Measurements from ENCODE around the gene BNIPL.

The BNIPL gene

DNA sequence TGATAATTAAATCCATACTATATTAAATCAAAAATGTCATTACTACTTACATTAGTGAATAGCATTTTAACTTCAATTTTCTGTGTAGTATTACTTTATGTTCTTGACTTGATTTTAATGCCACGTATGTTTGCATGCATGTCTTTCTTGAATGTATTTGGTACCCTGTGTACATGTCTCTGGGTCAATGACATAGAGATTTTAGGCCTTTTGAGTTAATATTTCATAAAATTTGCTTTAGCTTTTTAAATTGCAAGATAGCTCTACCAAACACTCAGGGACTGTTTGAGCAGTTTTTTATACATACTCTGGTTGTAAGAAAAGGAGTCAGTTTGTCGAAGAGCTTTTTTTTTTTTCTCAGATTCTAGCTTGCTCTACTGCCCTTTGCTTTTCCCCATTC is 25.3 kb downstream of the BNIPL start:
- FAIRE-seq: no peak

DNA sequence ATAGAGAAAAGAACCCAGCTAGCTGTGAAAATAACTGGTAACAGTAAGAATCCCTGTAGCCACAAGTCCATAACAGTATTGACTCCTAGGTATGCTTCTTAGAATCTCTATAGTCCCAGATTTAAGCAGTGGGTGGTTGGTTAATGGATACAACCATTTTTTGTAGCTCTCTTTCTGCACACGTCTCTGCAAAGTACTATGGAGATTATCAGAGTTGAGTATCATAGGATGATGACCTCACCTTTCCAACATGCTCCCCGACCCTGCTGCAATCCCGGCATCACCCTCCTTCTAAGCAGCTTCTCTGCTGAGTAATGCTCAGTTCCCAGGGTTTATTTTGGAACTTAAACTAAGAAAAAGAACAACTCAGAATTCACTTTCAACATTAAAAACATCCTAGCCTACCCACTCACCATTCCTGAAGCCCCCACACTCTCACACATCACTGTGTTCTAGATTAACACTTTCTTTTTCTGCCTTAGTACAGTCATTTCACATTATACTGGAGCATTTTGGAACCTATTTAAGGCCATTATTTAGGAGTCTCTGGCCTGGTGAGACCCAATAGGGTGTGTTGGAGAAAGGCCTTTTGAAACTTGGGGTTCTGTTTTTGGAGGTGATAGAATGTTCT is 26.5 kb downstream of the BNIPL start:
- FAIRE-seq (no peak), DNase-seq (ENCODE audit: insufficient read length, low spot score) (no peak)
- TF ChIP-seq POLR2AphosphoS5 (IDR thresholded peaks at IDR 0.05; ENCODE audit: low read depth, low read length) (no peak), POU2F2 (IDR thresholded peaks at IDR 0.05; ENCODE audit: low read depth, low read length) (no peak), PAX5 (IDR thresholded peaks at IDR 0.05; ENCODE audit: insufficient read depth, low read length, severe bottlenecking) (no peak), TAF1 (IDR thresholded peaks at IDR 0.05; ENCODE audit: low read depth, low read length) (no peak), POLR2A (IDR thresholded peaks at IDR 0.05; ENCODE audit: low read depth, low read length) (no peak), SPI1 (IDR thresholded peaks at IDR 0.05; ENCODE audit: low read depth, low read length) (no peak)

More for the DNA sequence above, 25.3 kb downstream of the BNIPL start:
- no peak for TF ChIP-seq POU2F2 (IDR thresholded peaks at IDR 0.05; ENCODE audit: low read depth, low read length)
- no peak for DNase-seq (ENCODE audit: insufficient read length, low spot score)

DNA sequence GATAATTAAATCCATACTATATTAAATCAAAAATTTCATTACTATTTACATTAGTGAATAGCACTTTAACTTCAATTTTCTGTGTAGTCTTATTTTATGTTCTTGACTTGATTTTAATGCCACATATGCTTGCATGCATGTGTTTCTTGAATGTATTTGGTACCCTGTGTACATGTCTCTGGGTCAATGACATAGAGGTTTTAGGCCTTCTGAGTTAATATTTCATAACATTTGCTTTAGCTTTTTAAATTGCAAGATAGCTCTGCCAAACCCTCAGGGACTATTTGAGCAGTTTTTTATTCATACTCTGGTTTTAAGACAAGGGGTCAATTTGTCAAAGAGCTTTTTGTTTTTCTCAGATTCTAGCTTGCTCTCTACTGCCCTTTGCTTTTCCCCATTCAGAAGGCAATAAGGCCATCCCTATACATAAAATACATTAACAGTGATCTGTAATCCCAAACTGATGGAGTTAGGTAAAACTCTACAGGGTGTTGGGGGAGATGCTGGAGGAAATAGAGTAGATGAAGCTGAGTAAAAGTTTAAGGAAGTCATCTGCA is 28.8 kb downstream of the BNIPL start:
- DNase-seq (ENCODE audit: insufficient read length, low spot score) (no peak), FAIRE-seq (no peak)
- TF ChIP-seq POLR2A (IDR thresholded peaks at IDR 0.05; ENCODE audit: low read depth, low read length) (no peak), POU2F2 (IDR thresholded peaks at IDR 0.05; ENCODE audit: low read depth, low read length) (no peak), TAF1 (IDR thresholded peaks at IDR 0.05; ENCODE audit: low read depth, low read length) (no peak), SPI1 (IDR thresholded peaks at IDR 0.05; ENCODE audit: low read depth, low read length) (no peak), PAX5 (IDR thresholded peaks at IDR 0.05; ENCODE audit: insufficient read depth, low read length, severe bottlenecking) (no peak), POLR2AphosphoS5 (IDR thresholded peaks at IDR 0.05; ENCODE audit: low read depth, low read length) (no peak)

DNA sequence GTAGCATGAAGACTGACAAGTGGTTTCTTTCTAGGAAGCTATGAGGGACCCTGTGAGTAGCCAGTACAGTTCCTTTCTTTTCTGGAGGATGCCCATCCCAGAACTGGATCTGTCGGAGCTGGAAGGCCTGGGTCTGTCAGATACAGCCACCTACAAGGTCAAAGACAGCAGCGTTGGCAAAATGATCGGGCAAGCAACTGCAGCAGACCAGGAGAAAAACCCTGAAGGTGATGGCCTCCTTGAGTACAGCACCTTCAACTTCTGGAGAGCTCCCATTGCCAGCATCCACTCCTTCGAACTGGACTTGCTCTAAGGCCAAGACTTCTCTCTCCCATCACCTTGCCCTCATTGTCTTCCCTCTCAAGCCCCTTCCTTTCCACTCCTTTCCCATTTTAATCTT is 30.8 kb downstream of the BNIPL start:
- FAIRE-seq (no peak), DNase-seq (ENCODE audit: insufficient read length, low spot score) (no peak)
- no peak for TF ChIP-seq TAF1 (IDR thresholded peaks at IDR 0.05; ENCODE audit: low read depth, low read length)
- no peak for TF ChIP-seq PAX5 (IDR thresholded peaks at IDR 0.05; ENCODE audit: insufficient read depth, low read length, severe bottlenecking)
- no peak for TF ChIP-seq SPI1 (IDR thresholded peaks at IDR 0.05; ENCODE audit: low read depth, low read length)
- TF ChIP-seq POLR2AphosphoS5 (IDR thresholded peaks at IDR 0.05; ENCODE audit: low read depth, low read length): no peak
- TF ChIP-seq POLR2A (IDR thresholded peaks at IDR 0.05; ENCODE audit: low read depth, low read length): no peak
- no peak for TF ChIP-seq POU2F2 (IDR thresholded peaks at IDR 0.05; ENCODE audit: low read depth, low read length)

DNA sequence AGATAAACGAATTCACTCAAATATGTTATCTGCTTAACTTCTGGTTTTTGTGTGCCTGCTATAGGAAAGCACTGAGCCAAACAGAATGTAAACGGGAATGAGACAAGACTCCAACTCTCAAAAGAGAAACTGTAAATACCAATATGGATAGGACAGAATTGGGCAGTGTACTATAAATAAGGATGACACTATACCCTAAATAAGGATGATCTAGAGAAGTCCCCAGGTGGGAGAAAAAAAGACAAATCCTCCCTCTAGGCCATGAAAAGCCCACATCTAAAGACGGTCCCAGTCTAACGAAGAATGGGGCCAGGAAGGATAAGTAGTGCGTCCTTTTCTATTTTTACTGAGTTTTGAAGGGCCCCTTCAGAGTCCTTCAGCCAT is 32.7 kb downstream of the BNIPL start:
- DNase-seq (ENCODE audit: insufficient read length, low spot score) (no peak), FAIRE-seq (no peak)
- no peak for TF ChIP-seq POLR2A (IDR thresholded peaks at IDR 0.05; ENCODE audit: low read depth, low read length)

DNA sequence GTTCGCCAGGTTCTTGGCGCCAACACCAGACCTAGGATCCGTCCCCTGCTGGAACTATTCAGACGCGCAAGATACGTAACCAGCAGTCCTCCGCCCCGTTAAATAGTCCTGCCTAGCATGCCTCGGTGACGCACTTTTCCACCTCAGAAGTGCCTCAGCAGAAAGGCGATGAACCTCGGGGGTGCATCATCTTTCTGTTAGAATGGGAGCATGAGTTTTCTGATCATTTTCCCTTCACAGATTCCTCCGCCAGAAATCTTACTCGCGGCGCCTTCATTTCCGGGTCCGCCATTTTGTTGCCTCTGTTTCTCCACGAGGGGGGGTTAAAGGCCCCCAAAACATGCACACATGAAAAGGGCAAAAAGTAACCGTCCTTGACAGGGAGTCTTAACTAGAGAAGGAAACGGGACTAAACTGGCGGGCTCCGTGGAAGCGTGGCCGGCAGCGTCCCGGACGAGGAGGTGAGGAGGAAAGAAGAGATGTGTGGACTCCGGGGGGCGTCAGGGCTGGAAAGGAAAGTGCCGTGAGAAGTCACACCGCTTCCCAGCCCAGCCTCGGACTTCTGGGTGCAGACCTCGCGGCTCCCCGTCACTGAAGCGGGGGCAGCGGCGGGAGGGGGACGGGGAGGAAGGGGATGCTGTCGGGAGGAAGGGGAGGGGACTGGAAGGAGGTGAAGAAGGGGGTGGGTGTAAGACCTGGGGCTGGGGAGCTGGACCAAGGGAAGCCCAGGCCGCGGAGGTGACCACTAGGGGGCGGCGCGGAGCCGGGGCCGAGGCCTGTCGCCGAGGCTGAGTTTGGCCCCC is 34.3 kb downstream of the BNIPL start, which contains the start of gene GABPB2:
GABPB2 (plus strand) TSS at position 288 of the 803 bp plus-strand sequence. CDS start 17,429 bp downstream, outside the sequence.
- peak; percentile 83 for FAIRE-seq
- DNase-seq (ENCODE audit: insufficient read length, low spot score): peak; percentile 84
- TF ChIP-seq POLR2A (IDR thresholded peaks at IDR 0.05; ENCODE audit: low read depth, low read length) (peak; percentile 94), POU2F2 (IDR thresholded peaks at IDR 0.05; ENCODE audit: low read depth, low read length) (peak; percentile 90), SPI1 (IDR thresholded peaks at IDR 0.05; ENCODE audit: low read depth, low read length) (no peak), TAF1 (IDR thresholded peaks at IDR 0.05; ENCODE audit: low read depth, low read length) (peak; percentile 82), PAX5 (IDR thresholded peaks at IDR 0.05; ENCODE audit: insufficient read depth, low read length, severe bottlenecking) (no peak), POLR2AphosphoS5 (IDR thresholded peaks at IDR 0.05; ENCODE audit: low read depth, low read length) (peak; percentile 89)

DNA sequence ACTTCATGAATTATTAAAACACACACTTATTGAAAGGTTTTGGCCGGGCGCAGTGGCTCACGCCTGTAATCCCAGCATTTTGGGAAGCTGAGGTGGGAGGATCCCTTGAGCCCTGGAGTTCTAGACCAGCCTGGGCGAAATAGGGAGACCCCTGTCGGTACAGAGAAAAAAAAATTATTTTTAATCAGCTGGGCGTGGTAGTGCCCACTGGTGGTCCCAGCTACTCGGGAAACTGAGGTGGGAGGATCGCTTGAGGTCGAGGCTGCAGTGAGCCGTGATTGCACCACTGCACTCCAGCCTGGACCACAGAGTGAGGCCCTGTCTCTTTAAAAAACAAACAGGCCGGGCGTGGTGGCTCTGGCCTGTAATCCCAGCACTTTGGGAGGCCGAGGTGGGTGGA is 35.8 kb downstream of the BNIPL start:
- no peak for TF ChIP-seq POLR2A (IDR thresholded peaks at IDR 0.05; ENCODE audit: low read depth, low read length)
- no peak for TF ChIP-seq TAF1 (IDR thresholded peaks at IDR 0.05; ENCODE audit: low read depth, low read length)
- TF ChIP-seq PAX5 (IDR thresholded peaks at IDR 0.05; ENCODE audit: insufficient read depth, low read length, severe bottlenecking): no peak
- TF ChIP-seq POLR2AphosphoS5 (IDR thresholded peaks at IDR 0.05; ENCODE audit: low read depth, low read length): no peak
- no peak for TF ChIP-seq POU2F2 (IDR thresholded peaks at IDR 0.05; ENCODE audit: low read depth, low read length)
- no peak for TF ChIP-seq SPI1 (IDR thresholded peaks at IDR 0.05; ENCODE audit: low read depth, low read length)
- DNase-seq (ENCODE audit: insufficient read length, low spot score) (no peak), FAIRE-seq (no peak)

DNA sequence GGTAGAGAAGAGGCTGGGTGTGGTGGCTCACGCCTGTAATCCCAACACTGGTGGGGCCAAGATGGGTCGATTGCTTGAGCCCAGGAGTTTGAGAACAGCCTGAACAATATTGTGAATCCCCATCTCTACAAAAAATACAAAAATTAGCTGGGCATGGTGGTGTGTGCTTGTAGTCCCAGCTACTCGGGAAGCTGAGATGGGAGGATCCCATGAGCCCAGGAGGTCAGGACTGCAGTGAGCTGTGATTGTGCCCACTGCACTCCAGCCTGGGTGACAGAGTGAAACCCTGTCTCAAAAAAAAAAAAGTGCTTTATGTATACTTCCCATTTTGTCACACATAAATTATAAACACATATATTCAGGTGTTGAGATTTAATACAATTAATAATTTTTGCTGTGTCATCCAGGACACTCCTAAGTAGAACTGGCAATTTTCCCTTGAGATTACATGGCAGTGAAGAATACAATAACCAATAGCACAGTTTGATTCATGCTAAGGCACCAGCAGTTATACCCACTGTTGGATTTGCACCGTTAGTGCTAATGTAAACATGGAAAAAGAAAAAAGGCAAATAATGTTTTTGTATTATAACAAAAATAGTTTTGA is 49.7 kb downstream of the BNIPL start:
- no peak for TF ChIP-seq POLR2A (IDR thresholded peaks at IDR 0.05; ENCODE audit: low read depth, low read length)
- TF ChIP-seq POLR2AphosphoS5 (IDR thresholded peaks at IDR 0.05; ENCODE audit: low read depth, low read length): no peak
- no peak for TF ChIP-seq PAX5 (IDR thresholded peaks at IDR 0.05; ENCODE audit: insufficient read depth, low read length, severe bottlenecking)
- TF ChIP-seq POU2F2 (IDR thresholded peaks at IDR 0.05; ENCODE audit: low read depth, low read length): no peak
- no peak for DNase-seq (ENCODE audit: insufficient read length, low spot score)
- FAIRE-seq: no peak

Data from GM12891 (cell line).